H9 (cell line): ENCODE measurements around the gene EID1. TPM values are rescaled to one million over a fixed set of nuclear protein-coding genes. Genes with fewer than 3 reads are reported as not detected.

Experiments used
- DNase-seq: peaks from one replicate; pipeline ENCODE4 v3.0.0-alpha.2; 2017
- H2AFZ ChIP-seq: one replicate; pipeline ENCODE4 v1.6.1; 2013; ENCODE audit warnings: mild to moderate bottlenecking, low read length, control low read depth, moderate library complexity
- H2AK5ac ChIP-seq: 2 replicates; pipeline ENCODE4 v1.6.1; 2013; ENCODE audit warnings: low read length, control low read depth, mixed read lengths; ENCODE audit not compliant: insufficient read length
- H2BK120ac ChIP-seq: one replicate; pipeline ENCODE4 v1.6.1; 2013; ENCODE audit warnings: low read depth, mild to moderate bottlenecking, low read length, control low read depth, inconsistent platforms; ENCODE audit not compliant: poor library complexity, severe bottlenecking
- H2BK12ac ChIP-seq: 2 replicates; pipeline ENCODE4 v1.6.1; 2013; ENCODE audit warnings: low read length, control low read depth, mixed read lengths, low read depth; ENCODE audit not compliant: insufficient read length
- H2BK15ac ChIP-seq: 2 replicates; pipeline ENCODE4 v1.6.1; 2013; ENCODE audit warnings: low read depth, low read length, control low read depth
- H2BK20ac ChIP-seq: one replicate; pipeline ENCODE4 v1.6.1; 2013; ENCODE audit warnings: low read depth, mild to moderate bottlenecking, low read length, control low read depth, inconsistent platforms; ENCODE audit not compliant: poor library complexity, severe bottlenecking
- H2BK5ac ChIP-seq: 2 replicates; pipeline ENCODE4 v1.6.1; 2013; ENCODE audit warnings: low read length, control low read depth, mixed read lengths; ENCODE audit not compliant: insufficient read length
- H3K14ac ChIP-seq: 2 replicates; pipeline ENCODE4 v1.6.1; 2013; ENCODE audit warnings: low read length, control low read depth; ENCODE audit not compliant: insufficient read depth
- H3K18ac ChIP-seq: 2 replicates; pipeline ENCODE4 v1.6.1; 2013; ENCODE audit warnings: low read depth, mild to moderate bottlenecking, mixed read lengths, low read length, control low read depth; ENCODE audit not compliant: insufficient read length
- H3K23ac ChIP-seq: 2 replicates; pipeline ENCODE4 v1.6.1; 2013; ENCODE audit warnings: low read length, control low read depth, mixed read lengths, low read depth; ENCODE audit not compliant: insufficient read length
- H3K23me2 ChIP-seq: 2 replicates; pipeline ENCODE4 v1.6.1; 2013; ENCODE audit warnings: low read depth, mild to moderate bottlenecking, mixed read lengths, low read length, control low read depth; ENCODE audit not compliant: insufficient read length, poor library complexity, severe bottlenecking
- H3K27ac ChIP-seq: 2 replicates; pipeline ENCODE4 v1.5.1; 2013; ENCODE audit warnings: low read length, control low read depth, mixed read lengths, low read depth; ENCODE audit not compliant: insufficient read length
- H3K27me3 ChIP-seq: 2 replicates; pipeline ENCODE4 v1.6.1; 2013; ENCODE audit warnings: low read length, control low read depth, inconsistent platforms; ENCODE audit not compliant: insufficient read depth
- H3K4ac ChIP-seq: 2 replicates; pipeline ENCODE4 v1.6.1; 2013; ENCODE audit warnings: low read depth, mild to moderate bottlenecking, control low read depth, inconsistent platforms, low read length, moderate library complexity
- H3K4me1 ChIP-seq: 2 replicates; pipeline ENCODE4 v1.6.1; 2013; ENCODE audit warnings: low read length, control low read depth, inconsistent platforms; ENCODE audit not compliant: insufficient read depth
- H3K4me2 ChIP-seq: 2 replicates; pipeline ENCODE4 v1.6.1; 2013; ENCODE audit warnings: low read length, control low read depth, mixed read lengths; ENCODE audit not compliant: insufficient read length, insufficient read depth
- H3K56ac ChIP-seq: 2 replicates; pipeline ENCODE4 v1.6.1; 2013; ENCODE audit warnings: low read depth, mild to moderate bottlenecking, mixed read lengths, low read length, control low read depth; ENCODE audit not compliant: insufficient read length
- H3K79me1 ChIP-seq: 2 replicates; pipeline ENCODE4 v1.6.1; 2013; ENCODE audit warnings: low read depth, mild to moderate bottlenecking, moderate library complexity, low read length, control low read depth, inconsistent platforms; ENCODE audit not compliant: insufficient read depth, poor library complexity, severe bottlenecking
- H3K79me2 ChIP-seq: 2 replicates; pipeline ENCODE4 v1.6.1; 2013; ENCODE audit warnings: low read length, control low read depth, inconsistent platforms; ENCODE audit not compliant: insufficient read depth
- H3K9ac ChIP-seq: 2 replicates; pipeline ENCODE4 v1.6.1; 2013; ENCODE audit warnings: low read length, control low read depth, mixed read lengths; ENCODE audit not compliant: insufficient read length; ENCODE audit errors: extremely low read depth
- H3K9me3 ChIP-seq: one replicate; pipeline ENCODE4 v1.6.1; 2013; ENCODE audit warnings: low read depth, low read length, inconsistent platforms; ENCODE audit not compliant: control insufficient read depth
- H3T11ph ChIP-seq: one replicate; pipeline ENCODE4 v1.6.1; 2013; ENCODE audit warnings: mild to moderate bottlenecking, low read length, control low read depth, inconsistent platforms
- H4K20me1 ChIP-seq: one replicate; pipeline ENCODE4 v1.6.1; 2013; ENCODE audit not compliant: control insufficient read depth, insufficient read length, insufficient read depth
- H4K5ac ChIP-seq: 2 replicates; pipeline ENCODE4 v1.6.1; 2013; ENCODE audit warnings: low read depth, mild to moderate bottlenecking, mixed read lengths, low read length, control low read depth; ENCODE audit not compliant: insufficient read length
- H4K8ac ChIP-seq: replicated peaks from 2 replicates; pipeline ENCODE4 v1.6.1; 2013; ENCODE audit warnings: low read length, control low read depth, mixed read lengths, low read depth; ENCODE audit not compliant: insufficient read length
- H4K91ac ChIP-seq: 2 replicates; pipeline ENCODE4 v1.6.1; 2013; ENCODE audit warnings: low read depth, mild to moderate bottlenecking, moderate library complexity, mixed read lengths, low read length, control low read depth; ENCODE audit not compliant: insufficient read length
- H3K27ac Mint-ChIP-seq, 3 experiments: 2 replicates in 2 of 3; 3 replicates in 1 of 3; pipeline ENCODE4 v1.8.0; 2020 to 2021; ENCODE audit warnings: mixed read lengths in 3 of 3, mild to moderate bottlenecking in 1 of 3, moderate library complexity in 1 of 3
- H3K27me3 Mint-ChIP-seq: 2 replicates; pipeline ENCODE4 v1.8.0; 2021; ENCODE audit warnings: low read depth, mild to moderate bottlenecking, moderate library complexity, mixed read lengths
- H3K36me3 Mint-ChIP-seq, 3 experiments: 2 replicates in 2 of 3; 3 replicates in 1 of 3; pipeline ENCODE4 v1.8.0; 2020 to 2021; ENCODE audit warnings: low read depth in 3 of 3, mixed read lengths in 3 of 3; ENCODE audit not compliant: insufficient read depth in 1 of 3
- H3K4me1 Mint-ChIP-seq, 2 experiments: 2 replicates each; pipeline ENCODE4 v1.8.0; 2020; ENCODE audit warnings: mixed read lengths in 2 of 2
- H3K4me3 Mint-ChIP-seq, 2 experiments: 2 replicates in 1 of 2; 3 replicates in 1 of 2; pipeline ENCODE4 v1.8.0; 2020 to 2021; ENCODE audit warnings: mild to moderate bottlenecking in 2 of 2, mixed read lengths in 2 of 2, moderate library complexity in 1 of 2
- H3K9me3 Mint-ChIP-seq, 2 experiments: 2 replicates in 1 of 2; 3 replicates in 1 of 2; pipeline ENCODE4 v1.8.0; 2020; ENCODE audit warnings: mild to moderate bottlenecking in 2 of 2, mixed read lengths in 2 of 2, moderate library complexity in 1 of 2
- WGBS: extraction: QIAGEN DNeasy Blood & Tissue Kit; methylation state at CpG from one replicate; pipeline ENCODE4 v1.1.7; 2013; ENCODE audit warnings: missing lambda C conversion rate, low lambda C conversion rate, mixed read lengths; ENCODE audit not compliant: insufficient read length; ENCODE audit errors: extremely low coverage; 5-methylcytosine and 5-hydroxymethylcytosine counted together
- total RNA-seq: library from RNA; stranded (reverse); gene quantifications from 2 replicates; pipeline ENCODE4 v1.2.1, GENCODE V29; 2021
- TF ChIP-seq, protein P1 (sequence below): fragments of 200-600 bp; sonication (generic); conservative IDR thresholded peaks from 3 replicates; pipeline ENCODE4 v1.8.0; 2021; ENCODE audit warnings: antibody characterized with exemption, mild to moderate bottlenecking

The EID1 gene
- total RNA-seq, 1 experiment from 2014 or later: 113 TPM

DNA sequence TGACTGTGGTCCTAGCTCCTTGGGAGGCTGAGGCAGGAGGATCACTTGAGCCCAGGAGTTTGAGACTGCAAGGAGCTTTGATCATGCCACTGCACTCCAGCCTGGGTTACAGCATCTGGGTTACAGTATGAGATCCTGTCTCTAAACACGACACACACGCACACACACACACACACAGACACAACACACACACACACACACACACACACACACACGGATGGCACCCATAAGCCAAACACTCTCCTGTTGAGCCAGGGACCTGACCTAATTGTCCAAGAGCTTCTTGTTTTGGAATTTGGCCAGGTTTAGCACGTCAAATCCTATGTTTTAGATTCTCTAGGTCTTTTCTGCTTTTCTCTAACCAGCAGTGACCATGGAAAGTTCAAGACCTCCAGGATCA lies 26.8 kb downstream of the EID1 start:
- Mint-ChIP-seq H3K4me1 (peaks cover 0 to 9% of the 10 kb centered on the region in 2 experiments; a peak in 3 of 4 replicates), H3K36me3 (no peaks in the 10 kb centered on the region), H3K27ac (no peak overlapping the region), H3K4me3 (no peak overlapping the region), H3K9me3 (no peaks in the 10 kb centered on the region), H3K27me3 (no peaks in the 10 kb centered on the region)
- no peak overlapping the region for H3K4me2 ChIP-seq
- H2BK20ac ChIP-seq: no peak overlapping the region
- H3K9ac ChIP-seq: no peak overlapping the region
- TF ChIP-seq, protein P1, sequence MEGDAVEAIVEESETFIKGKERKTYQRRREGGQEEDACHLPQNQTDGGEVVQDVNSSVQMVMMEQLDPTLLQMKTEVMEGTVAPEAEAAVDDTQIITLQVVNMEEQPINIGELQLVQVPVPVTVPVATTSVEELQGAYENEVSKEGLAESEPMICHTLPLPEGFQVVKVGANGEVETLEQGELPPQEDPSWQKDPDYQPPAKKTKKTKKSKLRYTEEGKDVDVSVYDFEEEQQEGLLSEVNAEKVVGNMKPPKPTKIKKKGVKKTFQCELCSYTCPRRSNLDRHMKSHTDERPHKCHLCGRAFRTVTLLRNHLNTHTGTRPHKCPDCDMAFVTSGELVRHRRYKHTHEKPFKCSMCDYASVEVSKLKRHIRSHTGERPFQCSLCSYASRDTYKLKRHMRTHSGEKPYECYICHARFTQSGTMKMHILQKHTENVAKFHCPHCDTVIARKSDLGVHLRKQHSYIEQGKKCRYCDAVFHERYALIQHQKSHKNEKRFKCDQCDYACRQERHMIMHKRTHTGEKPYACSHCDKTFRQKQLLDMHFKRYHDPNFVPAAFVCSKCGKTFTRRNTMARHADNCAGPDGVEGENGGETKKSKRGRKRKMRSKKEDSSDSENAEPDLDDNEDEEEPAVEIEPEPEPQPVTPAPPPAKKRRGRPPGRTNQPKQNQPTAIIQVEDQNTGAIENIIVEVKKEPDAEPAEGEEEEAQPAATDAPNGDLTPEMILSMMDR: no peak
- no peak overlapping the region for H4K91ac ChIP-seq
- WGBS: no CpG with 5 or more reads among the region's 4 CpGs
- no peak overlapping the region for H3K14ac ChIP-seq
- no peak overlapping the region for H3K4ac ChIP-seq
- no peak overlapping the region for H3K23ac ChIP-seq
- H4K5ac ChIP-seq: no peak overlapping the region
- H2BK12ac ChIP-seq: no peak overlapping the region
- H2AK5ac ChIP-seq: no peak overlapping the region
- H4K20me1 ChIP-seq: no peaks in the 10 kb centered on the region
- no peak overlapping the region for H3T11ph ChIP-seq
- H2BK15ac ChIP-seq: no peak overlapping the region
- no peak overlapping the region for H4K8ac ChIP-seq
- no peaks in the 10 kb centered on the region for H3K79me1 ChIP-seq
- H3K27me3 ChIP-seq: no peaks in the 10 kb centered on the region
- H3K9me3 ChIP-seq: no peaks in the 10 kb centered on the region
- H3K79me2 ChIP-seq: no peaks in the 10 kb centered on the region
- H3K4me1 ChIP-seq: no peaks in the 10 kb centered on the region
- no peak for DNase-seq
- H3K27ac ChIP-seq: no peak overlapping the region
- H2AFZ ChIP-seq: no peak overlapping the region
- no peak overlapping the region for H2BK120ac ChIP-seq
- no peaks in the 10 kb centered on the region for H3K23me2 ChIP-seq
- H3K18ac ChIP-seq: no peak overlapping the region
- no peak overlapping the region for H3K56ac ChIP-seq
- no peak overlapping the region for H2BK5ac ChIP-seq
